Activated T-helper 1 cell treated with anti-CD3 and anti-CD28 coated beads, Interleukin-2, amount 50 U/mL, for 16 hours (primary cell): Measurements from ENCODE around the gene BSN.
A peak's percentile ranks its signal among the peaks of the same experiment; 100 is the strongest.
"Not testable (repeated sequence)": the region's sequence is repeated elsewhere in the genome, so short reads cannot be mapped to it uniquely, and the experiment has no call there.

ENCODE experiments used
- DNase-seq, 2 donors: peaks; one replicate each; pipeline ENCODE4 v3.0.0-alpha.2; 2020; ENCODE audit warnings: low read depth in 1 of 2, low spot score in 1 of 2

The BSN gene

GRCh38 chr3:49535971-49536874 is 18.1 kb upstream of the BSN start:
- DNase-seq = no peak

GRCh38 chr3:49536875-49537533 is 17.3 kb upstream of the BSN start:
- no peak for DNase-seq

GRCh38 chr3:49539659-49540560 is 14.4 kb upstream of the BSN start:
- peak; percentile 87 to 91 for DNase-seq

GRCh38 chr3:49552087-49552486 is 2.2 kb upstream of the BSN start:
- no peak for DNase-seq

DNA sequence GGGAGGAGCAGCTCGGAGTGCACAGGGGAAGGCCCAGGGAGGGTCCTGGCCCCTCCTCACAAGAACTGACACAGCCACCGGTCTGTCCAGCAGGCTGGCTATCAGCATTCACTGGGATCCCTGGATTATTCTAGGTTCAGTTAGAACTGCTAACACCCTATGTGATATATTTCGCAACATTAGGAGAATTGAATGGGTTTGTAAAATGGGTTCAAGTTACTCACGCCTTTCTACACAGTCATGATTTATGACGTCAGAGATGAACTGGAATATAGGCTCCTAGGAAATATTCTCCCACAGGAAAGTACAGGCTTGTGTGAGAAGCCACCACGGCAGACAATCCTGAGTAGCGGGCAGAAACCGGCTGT is 969 bp upstream of the BSN start:
- DNase-seq = no peak

GRCh38 chr3:49554633-49555265 is 472 bp downstream of the BSN start:
- peak; percentile 30 to 42 for DNase-seq

GRCh38 chr3:49556500-49557275 is 2.4 kb downstream of the BSN start:
- DNase-seq = no peak

DNA sequence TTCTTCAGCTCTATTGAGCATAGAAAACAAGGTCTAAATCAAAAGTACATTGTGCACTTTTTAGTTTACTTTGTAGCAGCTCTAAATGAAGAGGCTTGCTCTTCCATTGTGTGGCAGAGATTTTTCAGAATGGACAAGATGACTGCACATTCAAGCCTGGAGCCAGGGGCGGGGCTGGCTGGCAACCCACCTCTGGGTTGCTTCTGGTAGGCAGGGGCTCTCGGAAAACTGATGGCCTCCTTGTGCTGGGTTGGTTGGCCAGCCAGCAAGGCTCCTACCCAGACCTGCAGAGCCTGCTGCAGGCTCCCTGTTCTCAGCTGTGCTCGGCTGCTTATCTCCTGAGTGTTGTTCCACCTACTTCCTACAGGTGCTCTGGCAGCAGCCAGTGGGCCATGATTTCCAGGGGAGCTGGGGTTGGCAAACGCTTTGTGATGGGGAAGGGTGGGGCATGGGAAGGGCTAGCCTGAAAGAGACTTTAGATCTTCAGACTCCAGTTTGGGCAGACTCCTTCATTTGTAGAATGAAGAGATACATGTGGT is 8.8 kb downstream of the BSN start:
- no peak for DNase-seq

DNA sequence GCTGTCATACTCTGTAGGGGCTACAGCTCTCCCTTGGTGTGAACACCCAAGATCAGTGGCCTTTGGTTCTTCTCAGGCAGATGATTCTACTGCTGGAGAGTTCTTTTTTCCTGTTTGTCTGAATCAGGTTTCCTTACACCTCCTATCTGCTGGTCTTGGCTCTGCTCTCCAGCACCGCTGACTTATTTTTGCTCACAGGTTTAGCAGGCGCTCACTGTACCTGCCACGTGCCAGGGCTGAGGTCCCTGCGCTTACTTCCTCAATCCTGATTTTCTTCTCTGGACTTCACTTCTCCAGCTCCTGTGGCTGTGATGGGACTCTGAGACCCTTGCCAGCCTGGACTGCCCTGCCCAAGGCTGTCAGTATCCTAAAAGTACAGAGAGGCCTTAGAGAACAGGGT is 9.5 kb downstream of the BSN start:
- DNase-seq = no peak

GRCh38 chr3:49566312-49566711 is 12.0 kb downstream of the BSN start:
- DNase-seq = no peak

DNA sequence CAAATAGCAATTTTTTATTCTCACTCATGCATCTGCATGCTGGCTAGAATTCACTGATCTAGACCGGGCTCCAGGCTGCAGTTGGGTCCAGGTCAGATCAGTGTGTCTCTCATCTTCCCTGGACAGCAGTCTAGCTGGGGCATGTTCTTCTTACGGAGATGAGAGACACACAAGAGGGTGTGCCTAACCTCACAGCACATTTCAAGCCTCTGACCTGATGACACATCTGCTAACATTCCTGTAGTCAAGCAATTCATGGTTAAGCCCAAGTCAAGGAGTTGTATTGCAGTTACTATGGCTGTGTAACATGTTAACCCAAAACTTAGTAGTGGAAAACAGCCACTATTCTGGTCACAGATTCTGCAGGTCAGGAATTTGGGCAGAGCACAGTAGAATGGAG is 13.1 kb downstream of the BSN start:
- no peak for DNase-seq

- DNase-seq = no peak
Observed at GRCh38 chr3:49568965-49569364, 14.7 kb downstream of the BSN start.

GRCh38 chr3:49570028-49570654 is 15.9 kb downstream of the BSN start:
- DNase-seq = no peak

DNA sequence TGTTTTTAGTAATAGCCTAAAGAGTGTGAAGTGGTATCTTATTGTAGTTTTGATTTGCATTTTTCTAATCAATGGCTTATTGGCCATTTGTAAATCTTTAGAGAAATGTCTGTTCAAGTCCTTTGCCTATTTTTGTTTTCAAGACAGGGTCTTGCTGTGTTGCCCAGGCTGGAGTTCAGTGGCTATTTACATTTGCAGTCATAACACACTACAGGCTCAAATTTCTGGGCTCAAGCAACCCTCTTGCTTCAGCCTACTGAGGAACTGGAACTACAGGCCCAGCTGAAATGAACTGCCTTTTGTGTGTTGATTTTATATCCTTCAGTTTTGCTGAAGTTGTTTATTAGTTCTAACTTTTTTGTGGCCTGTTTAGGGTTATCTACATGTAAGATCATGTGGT is 27.9 kb downstream of the BSN start:
- no peak for DNase-seq

GRCh38 chr3:49585261-49585755 is 31.0 kb downstream of the BSN start:
- not testable (repeated sequence) for DNase-seq

DNA sequence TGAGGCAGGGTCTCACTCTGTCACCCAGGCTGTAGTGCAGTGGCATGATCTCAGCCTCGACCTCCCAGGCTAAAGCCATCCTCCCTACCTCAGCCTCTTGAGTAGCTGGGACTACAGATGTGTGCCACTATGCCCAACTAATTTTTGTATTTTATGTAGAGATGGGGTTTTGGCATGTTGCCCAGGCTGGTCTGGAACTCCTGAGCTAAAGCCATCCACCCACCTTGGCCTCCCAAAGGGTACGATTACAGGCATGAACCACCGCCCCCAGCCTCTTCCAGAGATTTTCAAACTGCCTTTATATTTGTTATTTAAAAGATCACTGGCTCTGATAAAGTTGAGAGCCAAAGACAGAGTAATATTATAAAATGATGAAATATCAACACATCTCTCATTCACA is 37.3 kb downstream of the BSN start:
- DNase-seq = no peak

- DNase-seq = no peak
Observed at GRCh38 chr3:49593041-49593440, 38.8 kb downstream of the BSN start.

DNA sequence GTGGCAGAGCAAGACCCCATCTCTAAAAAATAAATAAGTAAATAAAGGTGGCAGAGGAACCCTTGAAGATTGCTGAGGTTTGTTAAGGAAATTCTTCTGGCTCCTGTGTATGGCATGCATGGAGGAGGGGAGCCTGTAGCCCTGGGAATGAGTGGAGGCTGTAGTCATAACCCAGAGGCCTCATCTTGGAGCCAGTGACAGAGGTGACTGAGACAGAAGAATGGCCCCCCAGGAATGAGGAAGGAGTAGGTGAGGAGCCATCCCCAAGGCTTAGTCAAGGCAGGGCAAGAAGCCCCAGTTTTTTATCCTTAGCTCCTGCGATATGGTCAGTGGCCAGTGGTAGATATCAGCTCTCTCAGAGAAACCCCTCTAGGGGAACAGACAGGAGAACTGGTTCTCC is 46.5 kb downstream of the BSN start:
- no peak for DNase-seq

GRCh38 chr3:49601358-49602048 is 47.2 kb downstream of the BSN start:
- no peak for DNase-seq
